B cell (primary cell): ENCODE data around the gene CTCFL.

Experiments
- EZH2 ChIP-seq: IDR thresholded peaks from 2 replicates; pipeline ENCODE4 v1.6.1; 2012; ENCODE audit warnings: borderline replicate concordance, low read depth, mild to moderate bottlenecking, moderate library complexity, low read length; ENCODE audit not compliant: insufficient read depth, poor library complexity, severe bottlenecking
- TF ChIP-seq, protein P1 (sequence below): fragments of 200-600 bp; IDR thresholded peaks from one replicate; pipeline ENCODE4 v1.8.0; 2022; ENCODE audit warnings: antibody characterized with exemption, mild to moderate bottlenecking

DNA sequence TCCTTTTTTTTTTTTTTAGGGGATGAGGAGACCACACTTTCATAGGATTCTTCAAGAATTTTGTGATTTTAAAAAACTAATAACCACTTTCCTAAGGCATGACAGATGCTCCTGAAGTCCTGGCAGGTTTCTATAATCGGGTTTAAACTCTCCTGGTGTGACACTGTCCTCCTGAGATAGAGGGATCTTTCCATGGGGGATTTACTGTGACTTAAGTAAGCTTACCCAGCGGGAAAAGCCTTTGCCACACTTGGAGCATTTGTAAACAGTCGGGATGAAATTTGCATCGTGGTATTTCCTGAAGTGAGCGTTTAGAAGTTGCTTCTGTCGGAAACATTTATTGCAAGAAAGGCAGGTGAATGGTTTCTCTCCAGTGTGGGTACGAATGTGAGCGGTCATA lies 16.6 kb downstream of the CTCFL start:
- TF ChIP-seq, protein P1, sequence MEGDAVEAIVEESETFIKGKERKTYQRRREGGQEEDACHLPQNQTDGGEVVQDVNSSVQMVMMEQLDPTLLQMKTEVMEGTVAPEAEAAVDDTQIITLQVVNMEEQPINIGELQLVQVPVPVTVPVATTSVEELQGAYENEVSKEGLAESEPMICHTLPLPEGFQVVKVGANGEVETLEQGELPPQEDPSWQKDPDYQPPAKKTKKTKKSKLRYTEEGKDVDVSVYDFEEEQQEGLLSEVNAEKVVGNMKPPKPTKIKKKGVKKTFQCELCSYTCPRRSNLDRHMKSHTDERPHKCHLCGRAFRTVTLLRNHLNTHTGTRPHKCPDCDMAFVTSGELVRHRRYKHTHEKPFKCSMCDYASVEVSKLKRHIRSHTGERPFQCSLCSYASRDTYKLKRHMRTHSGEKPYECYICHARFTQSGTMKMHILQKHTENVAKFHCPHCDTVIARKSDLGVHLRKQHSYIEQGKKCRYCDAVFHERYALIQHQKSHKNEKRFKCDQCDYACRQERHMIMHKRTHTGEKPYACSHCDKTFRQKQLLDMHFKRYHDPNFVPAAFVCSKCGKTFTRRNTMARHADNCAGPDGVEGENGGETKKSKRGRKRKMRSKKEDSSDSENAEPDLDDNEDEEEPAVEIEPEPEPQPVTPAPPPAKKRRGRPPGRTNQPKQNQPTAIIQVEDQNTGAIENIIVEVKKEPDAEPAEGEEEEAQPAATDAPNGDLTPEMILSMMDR = no peak
- TF ChIP-seq EZH2 = no peak
